Jurkat, Clone E6-1 (cell line): ENCODE measurements around the gene AFAP1.

ENCODE experiments used
- DNase-seq: peaks from one replicate; pipeline ENCODE4 v3.0.0-alpha.2; 2011; ENCODE audit warnings: low read depth, low spot score
- H3K4me3 ChIP-seq: 2 replicates; pipeline ENCODE4 v1.5.1; 2011; ENCODE audit warnings: mild to moderate bottlenecking, low read length, control low read depth, moderate library complexity

The AFAP1 gene

GRCh38 chr4:7831330-7831729 lies 108.3 kb downstream of the AFAP1 start:
- H3K4me3 ChIP-seq: no peak overlapping the region
- peak; percentile 32 for DNase-seq

GRCh38 chr4:7830747-7831146 lies 108.9 kb downstream of the AFAP1 start:
- no peak overlapping the region for H3K4me3 ChIP-seq
- no peak for DNase-seq

GRCh38 chr4:7829652-7830580 lies 109.7 kb downstream of the AFAP1 start:
- no peak for DNase-seq
- H3K4me3 ChIP-seq: no peak overlapping the region

GRCh38 chr4:7828793-7829301 lies 110.8 kb downstream of the AFAP1 start:
- no peak for DNase-seq
- H3K4me3 ChIP-seq: no peak overlapping the region

GRCh38 chr4:7828011-7828720 lies 111.5 kb downstream of the AFAP1 start:
- no peak overlapping the region; the same call in 1 of the 2 replicates for H3K4me3 ChIP-seq
- peak; percentile 37 for DNase-seq

GRCh38 chr4:7827566-7827965 lies 112.1 kb downstream of the AFAP1 start:
- H3K4me3 ChIP-seq: no peak overlapping the region
- no peak for DNase-seq

- no peak overlapping the region for H3K4me3 ChIP-seq
- DNase-seq: no peak
Measured at GRCh38 chr4:7826909-7827306, 112.8 kb downstream of the AFAP1 start.

GRCh38 chr4:7826176-7826908 lies 113.3 kb downstream of the AFAP1 start:
- DNase-seq: no peak
- H3K4me3 ChIP-seq: no peak overlapping the region

- no peak overlapping the region for H3K4me3 ChIP-seq
- DNase-seq: no peak
Measured at GRCh38 chr4:7824218-7824617, 115.4 kb downstream of the AFAP1 start.

GRCh38 chr4:7823416-7823824 lies 116.2 kb downstream of the AFAP1 start:
- DNase-seq: no peak
- no peak overlapping the region for H3K4me3 ChIP-seq

- H3K4me3 ChIP-seq: no peak overlapping the region
- DNase-seq: no peak
Measured at GRCh38 chr4:7822877-7823276, 116.8 kb downstream of the AFAP1 start.

GRCh38 chr4:7822137-7822505 lies 117.5 kb downstream of the AFAP1 start:
- H3K4me3 ChIP-seq: no peak overlapping the region
- DNase-seq: no peak

- H3K4me3 ChIP-seq: no peak overlapping the region
- DNase-seq: no peak
Measured at GRCh38 chr4:7821245-7822136, 118.2 kb downstream of the AFAP1 start.

GRCh38 chr4:7820031-7820818 lies 119.4 kb downstream of the AFAP1 start:
- DNase-seq: no peak
- no peak overlapping the region for H3K4me3 ChIP-seq

- H3K4me3 ChIP-seq: no peak overlapping the region
- no peak for DNase-seq
Measured at GRCh38 chr4:7819446-7819845, 120.2 kb downstream of the AFAP1 start.

- no peak overlapping the region for H3K4me3 ChIP-seq
- no peak for DNase-seq
Measured at GRCh38 chr4:7818399-7818911, 121.2 kb downstream of the AFAP1 start.

- H3K4me3 ChIP-seq: no peak overlapping the region
- no peak for DNase-seq
Measured at GRCh38 chr4:7817877-7818398, 121.7 kb downstream of the AFAP1 start.
